HCT116 (cell line): Measurements from ENCODE around the gene SIGLEC12. TPM values are rescaled to one million over a fixed set of nuclear protein-coding genes. Genes with fewer than 3 reads are reported as not detected.

ENCODE experiments used
- ATAC-seq: fragments of 200-7000 bp; cut with Tn5 transposase; 2 replicates; pipeline ENCODE4 v1.9.1; 2020; ENCODE audit warnings: mild to moderate bottlenecking, moderate library complexity
- BruUV-seq: library from RNA; stranded (reverse); fragments of 400-500 nt; replicated peaks from 2 replicates; lab custom pipeline; 2021; lab: Mats Ljungman, UMichigan
- CTCF ChIA-PET: fragments of 300-600 bp; sonication (Branson Sonifier 250); formaldehyde crosslinking; loops from one replicate; lab custom pipeline; 2021; ENCODE audit warnings: antibody characterized with exemption; lab: Charles Lee
- POLR2A ChIA-PET: fragments of 300-600, 350-600 bp; sonication (Branson Sonifier 250); formaldehyde crosslinking; loops from one replicate; lab custom pipeline; 2021; ENCODE audit warnings: antibody characterized with exemption; lab: Charles Lee
- RAD21 ChIA-PET, 2 experiments: fragments of 300-600 bp; sonication (Branson Sonifier 250); formaldehyde crosslinking; loops; one replicate each; lab custom pipeline; 2023; ENCODE audit warnings: low total read pairs in 2 of 2; ENCODE audit not compliant: uncharacterized antibody in 2 of 2, unreplicated experiment in 2 of 2, low non-redundant PET in 1 of 2; lab: Charles Lee
- DNase-seq: peaks from one replicate; pipeline ENCODE4 v3.0.0-alpha.2; 2010; ENCODE audit warnings: low read depth, low spot score
- H2AFZ ChIP-seq: fragments of 200-600 bp; shearing (Covaris generic), sonication (generic); 2 replicates; pipeline ENCODE4 v1.6.1; 2017; ENCODE audit warnings: low read depth, mixed run types, mixed read lengths, antibody characterized with exemption, low read length; ENCODE audit not compliant: poor library complexity, severe bottlenecking
- H3K27ac ChIP-seq: 2 replicates; pipeline ENCODE4 v1.5.1; 2012; ENCODE audit warnings: low read depth, low read length
- H3K27me3 ChIP-seq: fragments of 200-600 bp; sonication (generic); 2 replicates; pipeline ENCODE4 v1.6.1; 2016; ENCODE audit warnings: mixed run types, low read length, mixed read lengths; ENCODE audit not compliant: insufficient read depth
- H3K36me3 ChIP-seq, 2 experiments: fragments of 200-500 bp in 1 of 2; fragments of 200-600 bp in 1 of 2; sonication (Bioruptor generic) in 1 of 2; sonication (generic) in 1 of 2; 2 replicates each; pipeline versions ENCODE4 v1.5.1 to v1.6.1; 2014 to 2016; ENCODE audit warnings: low read length in 2 of 2, inconsistent platforms in 1 of 2, mixed read lengths in 1 of 2, mixed run types in 1 of 2; ENCODE audit not compliant: insufficient read depth in 2 of 2, control insufficient read depth in 1 of 2
- H3K4me1 ChIP-seq, 2 experiments: fragments of 200-600 bp in 1 of 2; sonication (generic) in 1 of 2; 2 replicates each; pipeline versions ENCODE4 v1.5.1 to v1.6.1; 2012 to 2017; ENCODE audit warnings: low read length in 2 of 2, inconsistent platforms in 1 of 2, mild to moderate bottlenecking in 1 of 2, mixed read lengths in 1 of 2, mixed run types in 1 of 2, moderate library complexity in 1 of 2; ENCODE audit not compliant: insufficient read depth in 2 of 2, control insufficient read depth in 1 of 2
- H3K4me2 ChIP-seq: fragments of 200-600 bp; sonication (generic); 2 replicates; pipeline ENCODE4 v1.6.1; 2017; ENCODE audit warnings: mixed run types, low read length, mixed read lengths
- H3K4me3 ChIP-seq, 2 experiments: fragments of 200-600 bp in 1 of 2; sonication (generic) in 1 of 2; replicated peaks in 1 of 2; 2 replicates each; pipeline ENCODE4 v1.5.1; 2011 to 2016; ENCODE audit warnings: low read length in 2 of 2, control low read depth in 1 of 2, low read depth in 1 of 2, mild to moderate bottlenecking in 1 of 2, mixed read lengths in 1 of 2, mixed run types in 1 of 2
- H3K79me2 ChIP-seq: fragments of 200-600 bp; sonication (generic); 2 replicates; pipeline ENCODE4 v1.6.1; 2017; ENCODE audit warnings: mild to moderate bottlenecking, mixed run types, low read length, moderate library complexity, mixed read lengths; ENCODE audit not compliant: insufficient read depth
- H3K9ac ChIP-seq: fragments of 200-600 bp; sonication (generic); 2 replicates; pipeline ENCODE4 v1.6.1; 2016; ENCODE audit warnings: low read length, mixed read lengths
- H3K9me2 ChIP-seq: fragments of 200-600 bp; sonication (generic), shearing (Covaris generic); 2 replicates; pipeline ENCODE4 v1.6.1; 2017; ENCODE audit warnings: mixed run types, mild to moderate bottlenecking, moderate library complexity; ENCODE audit not compliant: insufficient read depth
- H3K9me3 ChIP-seq, 2 experiments: fragments of 200-500 bp in 1 of 2; fragments of 200-600 bp in 1 of 2; sonication (Bioruptor generic) in 1 of 2; sonication (generic) in 1 of 2; 2 replicates each; pipeline ENCODE4 v1.6.1; 2014 to 2017; ENCODE audit warnings: low read length in 2 of 2, mixed read lengths in 2 of 2, inconsistent platforms in 1 of 2, low read depth in 1 of 2, mild to moderate bottlenecking in 1 of 2, mixed run types in 1 of 2, moderate library complexity in 1 of 2; ENCODE audit not compliant: control insufficient read depth in 1 of 2, insufficient read depth in 1 of 2
- H4K20me1 ChIP-seq: fragments of 200-600 bp; sonication (generic), shearing (Covaris generic); 2 replicates; pipeline ENCODE4 v1.6.1; 2017; ENCODE audit warnings: mixed run types, mild to moderate bottlenecking, moderate library complexity; ENCODE audit not compliant: insufficient read depth
- POLR2A ChIP-seq: IDR thresholded peaks from 2 replicates; pipeline ENCODE4 v1.7.0; 2011; ENCODE audit warnings: borderline replicate concordance; ENCODE audit not compliant: insufficient read depth, insufficient read length; ENCODE audit errors: extremely low read depth
- RAD21 ChIP-seq: IDR thresholded peaks from 2 replicates; pipeline ENCODE4 v1.6.1; 2012; ENCODE audit warnings: low read depth, mild to moderate bottlenecking
- SIN3A ChIP-seq: IDR thresholded peaks from 2 replicates; pipeline ENCODE4 v1.6.1; 2012; ENCODE audit warnings: low read depth
- SRF ChIP-seq: IDR thresholded peaks from 2 replicates; pipeline ENCODE4 v1.6.1; 2012; ENCODE audit warnings: low read depth
- YY1 ChIP-seq: IDR thresholded peaks from 2 replicates; pipeline ENCODE4 v1.6.1; 2011; ENCODE audit warnings: low read length, low read depth, moderate library complexity, mild to moderate bottlenecking; ENCODE audit not compliant: insufficient replicate concordance; ENCODE audit errors: extremely low read depth
- ZFX ChIP-seq: fragments of 450-650 bp; IDR thresholded peaks from 2 replicates; pipeline ENCODE4 v1.6.1; 2017
- intact Hi-C: fragments of 100-400 bp; cut with micrococcal nuclease; formaldehyde crosslinking; loops from 2 replicates; pipeline ENCODE4 v1.10.0; 2022
- total RNA-seq: library from RNA; stranded (reverse); gene quantifications from one replicate; pipeline ENCODE4 v1.2.1, GENCODE V29; 2021; ENCODE audit not compliant: unreplicated experiment
- TF ChIP-seq, protein P1 (sequence below): IDR thresholded peaks from 2 replicates; pipeline ENCODE4 v1.6.1; 2012; ENCODE audit warnings: low read depth
- TF ChIP-seq, protein P2 (sequence below), 3 experiments: fragments of 200-600 bp in 1 of 3; sonication (generic) in 1 of 3; IDR thresholded peaks in 2 of 3; conservative IDR thresholded peaks in 1 of 3; 2 replicates each; pipeline ENCODE4 v1.5.1; 2012 to 2017; ENCODE audit warnings: low read depth in 2 of 3, low read length in 2 of 3, antibody characterized with exemption in 1 of 3, borderline replicate concordance in 1 of 3, control low read depth in 1 of 3, mild to moderate bottlenecking in 1 of 3, mixed read lengths in 1 of 3, mixed run types in 1 of 3, moderate library complexity in 1 of 3; ENCODE audit not compliant: insufficient read depth in 1 of 3

The SIGLEC12 gene
- total RNA-seq, 1 experiment from 2014 or later, result not detected

DNA sequence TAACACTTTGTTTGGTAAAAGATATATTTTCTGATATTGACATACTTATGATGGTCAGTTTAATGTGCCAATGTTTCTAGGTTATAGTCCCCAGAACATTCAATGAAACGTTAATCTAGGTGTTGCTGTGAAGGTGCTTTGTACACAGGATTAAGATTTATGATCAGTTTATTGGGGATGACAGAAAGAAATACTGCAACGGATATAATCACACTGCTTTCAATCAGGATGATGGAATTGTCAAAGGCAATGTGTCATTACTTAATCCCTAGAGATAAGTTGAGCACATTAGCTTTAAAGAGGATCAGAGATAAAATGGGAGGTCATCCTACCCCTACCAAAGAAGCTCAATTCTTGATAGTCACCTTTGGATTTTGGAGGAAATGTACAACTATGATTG is 12.4 kb upstream of the SIGLEC12 start (continued):
- TF ChIP-seq SIN3A (no peak), POLR2A (no peak), SRF (no peak), ZFX (no peak)
- TF ChIP-seq, protein P1, sequence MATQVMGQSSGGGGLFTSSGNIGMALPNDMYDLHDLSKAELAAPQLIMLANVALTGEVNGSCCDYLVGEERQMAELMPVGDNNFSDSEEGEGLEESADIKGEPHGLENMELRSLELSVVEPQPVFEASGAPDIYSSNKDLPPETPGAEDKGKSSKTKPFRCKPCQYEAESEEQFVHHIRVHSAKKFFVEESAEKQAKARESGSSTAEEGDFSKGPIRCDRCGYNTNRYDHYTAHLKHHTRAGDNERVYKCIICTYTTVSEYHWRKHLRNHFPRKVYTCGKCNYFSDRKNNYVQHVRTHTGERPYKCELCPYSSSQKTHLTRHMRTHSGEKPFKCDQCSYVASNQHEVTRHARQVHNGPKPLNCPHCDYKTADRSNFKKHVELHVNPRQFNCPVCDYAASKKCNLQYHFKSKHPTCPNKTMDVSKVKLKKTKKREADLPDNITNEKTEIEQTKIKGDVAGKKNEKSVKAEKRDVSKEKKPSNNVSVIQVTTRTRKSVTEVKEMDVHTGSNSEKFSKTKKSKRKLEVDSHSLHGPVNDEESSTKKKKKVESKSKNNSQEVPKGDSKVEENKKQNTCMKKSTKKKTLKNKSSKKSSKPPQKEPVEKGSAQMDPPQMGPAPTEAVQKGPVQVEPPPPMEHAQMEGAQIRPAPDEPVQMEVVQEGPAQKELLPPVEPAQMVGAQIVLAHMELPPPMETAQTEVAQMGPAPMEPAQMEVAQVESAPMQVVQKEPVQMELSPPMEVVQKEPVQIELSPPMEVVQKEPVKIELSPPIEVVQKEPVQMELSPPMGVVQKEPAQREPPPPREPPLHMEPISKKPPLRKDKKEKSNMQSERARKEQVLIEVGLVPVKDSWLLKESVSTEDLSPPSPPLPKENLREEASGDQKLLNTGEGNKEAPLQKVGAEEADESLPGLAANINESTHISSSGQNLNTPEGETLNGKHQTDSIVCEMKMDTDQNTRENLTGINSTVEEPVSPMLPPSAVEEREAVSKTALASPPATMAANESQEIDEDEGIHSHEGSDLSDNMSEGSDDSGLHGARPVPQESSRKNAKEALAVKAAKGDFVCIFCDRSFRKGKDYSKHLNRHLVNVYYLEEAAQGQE, result no peak

DNA sequence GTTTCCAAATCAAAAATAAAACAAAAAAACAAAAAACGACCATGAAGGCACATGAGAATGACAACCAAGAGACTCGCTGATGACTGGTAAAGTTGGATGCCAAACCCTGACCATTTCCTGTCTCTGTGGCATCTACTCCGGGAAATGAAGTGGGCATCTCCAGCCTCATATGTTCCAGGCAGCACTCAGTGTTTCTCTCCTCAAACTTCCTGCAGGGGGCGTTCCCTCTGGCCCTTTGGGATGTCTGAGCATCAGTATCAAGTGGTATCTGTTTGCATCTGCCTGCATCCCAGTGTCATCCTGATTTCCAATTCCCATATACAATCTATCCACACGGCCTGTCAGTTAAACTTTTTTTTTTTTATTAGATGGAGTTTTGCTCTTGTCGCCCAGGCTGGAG is 9.8 kb upstream of the SIGLEC12 start:
- ATAC-seq, result peak; percentile 82
- BruUV-seq, result no TSS peak
- Histone ChIP-seq H3K9me2 (no peaks in the 10 kb centered on the region), H3K79me2 (no peaks in the 10 kb centered on the region), H3K36me3 (no peaks in the 10 kb centered on the region), H3K4me3 (no peak overlapping the region), H3K9me3 (no peaks in the 10 kb centered on the region), H3K27ac (no peak overlapping the region), H3K27me3 (peaks cover 9% of the 10 kb centered on the region)
- RAD21 ChIA-PET, result no interaction called here
- intact Hi-C loops, result no loop called here
- TF ChIP-seq RAD21 (0 out of 2 replicates have a peak, but pooled peaks have one; percentile 13), SIN3A (no peak), YY1 (no peak)
- TF ChIP-seq, protein P2, sequence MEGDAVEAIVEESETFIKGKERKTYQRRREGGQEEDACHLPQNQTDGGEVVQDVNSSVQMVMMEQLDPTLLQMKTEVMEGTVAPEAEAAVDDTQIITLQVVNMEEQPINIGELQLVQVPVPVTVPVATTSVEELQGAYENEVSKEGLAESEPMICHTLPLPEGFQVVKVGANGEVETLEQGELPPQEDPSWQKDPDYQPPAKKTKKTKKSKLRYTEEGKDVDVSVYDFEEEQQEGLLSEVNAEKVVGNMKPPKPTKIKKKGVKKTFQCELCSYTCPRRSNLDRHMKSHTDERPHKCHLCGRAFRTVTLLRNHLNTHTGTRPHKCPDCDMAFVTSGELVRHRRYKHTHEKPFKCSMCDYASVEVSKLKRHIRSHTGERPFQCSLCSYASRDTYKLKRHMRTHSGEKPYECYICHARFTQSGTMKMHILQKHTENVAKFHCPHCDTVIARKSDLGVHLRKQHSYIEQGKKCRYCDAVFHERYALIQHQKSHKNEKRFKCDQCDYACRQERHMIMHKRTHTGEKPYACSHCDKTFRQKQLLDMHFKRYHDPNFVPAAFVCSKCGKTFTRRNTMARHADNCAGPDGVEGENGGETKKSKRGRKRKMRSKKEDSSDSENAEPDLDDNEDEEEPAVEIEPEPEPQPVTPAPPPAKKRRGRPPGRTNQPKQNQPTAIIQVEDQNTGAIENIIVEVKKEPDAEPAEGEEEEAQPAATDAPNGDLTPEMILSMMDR (IDR thresholded peaks at IDR 0.05 in 2 of 3, conservative IDR thresholded peaks at IDR 0.05 in 1 of 3; ENCODE audit: borderline replicate concordance in 1 of 3, insufficient read depth in 1 of 3, low read depth in 2 of 3, low read length in 2 of 3), result peak; percentile 23 to 74 (median 58); a peak in 4 of 6 replicates
- TF ChIP-seq, all 23 proteins: peak for 2
- Histone ChIP-seq H3K9ac (no peak overlapping the region), H4K20me1 (no peaks in the 10 kb centered on the region), H3K4me2 (no peak overlapping the region), H3K4me1 (no peaks in the 10 kb centered on the region), H2AFZ (no peak overlapping the region)
- POLR2A ChIA-PET, result no interaction called here
- peak; percentile 7 for DNase-seq
- CTCF ChIA-PET, result no interaction called here
